ENCODE measurements around the gene TBC1D14.
A peak's percentile ranks its signal among the peaks of the same experiment; 100 is the strongest.

TBC1D14 gene

DNA sequence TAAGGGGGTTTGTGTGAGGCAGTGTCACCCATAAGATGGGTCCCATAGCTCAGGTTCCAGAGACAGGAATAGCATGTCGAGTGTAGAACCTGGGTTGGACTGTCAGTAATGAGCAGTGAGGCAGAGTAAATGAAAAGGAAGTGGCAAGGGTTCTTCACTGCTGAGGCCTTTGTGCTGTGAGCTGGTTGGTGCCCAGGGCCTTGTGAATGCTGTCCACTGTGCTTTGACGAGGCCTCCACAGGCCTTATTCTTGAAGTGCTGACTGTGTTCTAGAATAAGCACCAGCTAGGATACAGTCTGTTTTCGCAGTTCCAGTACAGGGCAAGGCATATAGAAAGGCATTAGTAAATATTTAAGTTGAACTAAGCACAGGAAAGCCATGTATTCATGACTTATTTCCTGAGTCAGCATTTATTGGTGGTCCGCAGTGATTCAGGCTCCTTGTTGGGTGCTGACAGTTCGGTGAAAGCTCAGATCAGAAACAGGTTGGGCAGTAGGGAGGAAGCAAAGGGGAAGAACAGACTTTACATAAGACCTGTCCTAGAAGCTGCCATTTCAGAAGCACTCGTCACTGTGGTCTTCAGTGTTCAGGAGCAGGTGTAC is 107.9 kb downstream of the TBC1D14 start:
- Mint-ChIP-seq H3K4me1 (ENCODE audit: low read depth) (peaks cover 10% of the 10 kb centered on the region), H3K4me3 (no peak overlapping the region), H3K36me3 (ENCODE audit: low read depth) (peaks cover 30% of the 10 kb centered on the region), H3K9me3 (no peaks in the 10 kb centered on the region), H3K27ac (no peak overlapping the region), H3K27me3 (ENCODE audit: low read depth) (no peaks in the 10 kb centered on the region)

GRCh38 chr4:7018281-7018680 is 108.7 kb downstream of the TBC1D14 start:
- no peaks in the 10 kb centered on the region for H3K9me3 Mint-ChIP-seq
- no peaks in the 10 kb centered on the region for H3K27me3 Mint-ChIP-seq (ENCODE audit: low read depth)
- H3K4me1 Mint-ChIP-seq (ENCODE audit: low read depth) = peaks cover 6% of the 10 kb centered on the region
- H3K36me3 Mint-ChIP-seq (ENCODE audit: low read depth) = peaks cover 27% of the 10 kb centered on the region
- H3K27ac Mint-ChIP-seq = no peak overlapping the region
- H3K4me3 Mint-ChIP-seq = no peak overlapping the region

GRCh38 chr4:7019367-7019766 is 109.7 kb downstream of the TBC1D14 start:
- H3K4me1 Mint-ChIP-seq (ENCODE audit: low read depth) = peaks cover 4% of the 10 kb centered on the region
- peaks cover 22% of the 10 kb centered on the region for H3K36me3 Mint-ChIP-seq (ENCODE audit: low read depth)
- no peaks in the 10 kb centered on the region for H3K27me3 Mint-ChIP-seq (ENCODE audit: low read depth)
- no peak overlapping the region for H3K27ac Mint-ChIP-seq
- H3K9me3 Mint-ChIP-seq = no peaks in the 10 kb centered on the region
- no peak overlapping the region for H3K4me3 Mint-ChIP-seq

GRCh38 chr4:7020290-7020689 is 110.7 kb downstream of the TBC1D14 start:
- no peak overlapping the region for H3K27ac Mint-ChIP-seq
- H3K4me3 Mint-ChIP-seq = no peak overlapping the region
- peaks cover 13% of the 10 kb centered on the region for H3K36me3 Mint-ChIP-seq (ENCODE audit: low read depth)

DNA sequence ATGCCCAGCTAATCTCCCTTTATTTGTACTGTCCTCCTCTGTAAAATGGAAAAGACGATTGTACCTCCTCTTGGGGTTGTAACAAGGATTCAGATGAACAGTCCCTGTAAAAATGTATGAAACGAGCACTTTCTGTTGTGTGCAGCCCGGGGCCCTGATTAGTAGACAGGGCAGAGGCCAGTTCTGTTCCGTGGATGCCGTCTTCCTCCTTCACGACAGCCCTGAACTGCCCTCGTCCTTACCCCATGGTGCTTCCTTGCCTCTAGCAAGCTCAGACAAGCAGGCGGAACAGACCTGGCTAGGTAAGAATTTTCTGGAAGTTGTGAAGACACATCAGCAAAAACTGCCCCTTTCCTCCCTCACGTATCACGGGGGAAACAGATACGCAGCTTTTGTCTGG is 111.2 kb downstream of the TBC1D14 start:
- H3K27me3 Mint-ChIP-seq (ENCODE audit: low read depth) = no peaks in the 10 kb centered on the region
- H3K4me3 Mint-ChIP-seq = no peak overlapping the region
- H3K9me3 Mint-ChIP-seq = no peaks in the 10 kb centered on the region
- H3K36me3 Mint-ChIP-seq (ENCODE audit: low read depth) = peaks cover 11% of the 10 kb centered on the region
- H3K27ac Mint-ChIP-seq = no peak overlapping the region
- H3K4me1 Mint-ChIP-seq (ENCODE audit: low read depth) = peaks cover 3% of the 10 kb centered on the region

More at GRCh38 chr4:7020290-7020689, 110.7 kb downstream of the TBC1D14 start:
- Mint-ChIP-seq H3K27me3 (ENCODE audit: low read depth) (no peaks in the 10 kb centered on the region), H3K9me3 (no peaks in the 10 kb centered on the region), H3K4me1 (ENCODE audit: low read depth) (peaks cover 3% of the 10 kb centered on the region)

DNA sequence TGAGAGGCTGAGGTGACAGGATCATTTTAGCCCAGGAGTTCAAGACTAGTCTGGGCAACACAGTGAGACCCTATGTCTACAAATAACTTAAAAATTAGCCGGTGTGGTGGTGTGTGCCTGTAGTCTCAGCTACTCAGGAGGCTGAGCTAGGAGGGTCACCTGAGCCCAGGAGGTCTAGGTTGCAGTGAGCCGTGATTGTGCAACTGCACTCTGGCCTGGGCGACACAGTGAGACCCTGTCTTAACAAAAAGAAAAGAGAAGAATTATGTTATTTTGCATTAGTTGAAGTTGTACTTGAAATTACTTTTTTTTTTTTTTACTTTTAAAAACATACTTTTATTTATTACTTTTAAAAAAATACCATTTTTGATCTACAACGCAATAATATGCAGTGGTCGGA is 111.7 kb downstream of the TBC1D14 start:
- no peak overlapping the region for H3K4me3 Mint-ChIP-seq
- no peaks in the 10 kb centered on the region for H3K27me3 Mint-ChIP-seq (ENCODE audit: low read depth)
- no peak overlapping the region for H3K27ac Mint-ChIP-seq
- no peaks in the 10 kb centered on the region for H3K9me3 Mint-ChIP-seq
- peaks cover 5% of the 10 kb centered on the region for H3K4me1 Mint-ChIP-seq (ENCODE audit: low read depth)
- peaks cover 13% of the 10 kb centered on the region for H3K36me3 Mint-ChIP-seq (ENCODE audit: low read depth)

DNA sequence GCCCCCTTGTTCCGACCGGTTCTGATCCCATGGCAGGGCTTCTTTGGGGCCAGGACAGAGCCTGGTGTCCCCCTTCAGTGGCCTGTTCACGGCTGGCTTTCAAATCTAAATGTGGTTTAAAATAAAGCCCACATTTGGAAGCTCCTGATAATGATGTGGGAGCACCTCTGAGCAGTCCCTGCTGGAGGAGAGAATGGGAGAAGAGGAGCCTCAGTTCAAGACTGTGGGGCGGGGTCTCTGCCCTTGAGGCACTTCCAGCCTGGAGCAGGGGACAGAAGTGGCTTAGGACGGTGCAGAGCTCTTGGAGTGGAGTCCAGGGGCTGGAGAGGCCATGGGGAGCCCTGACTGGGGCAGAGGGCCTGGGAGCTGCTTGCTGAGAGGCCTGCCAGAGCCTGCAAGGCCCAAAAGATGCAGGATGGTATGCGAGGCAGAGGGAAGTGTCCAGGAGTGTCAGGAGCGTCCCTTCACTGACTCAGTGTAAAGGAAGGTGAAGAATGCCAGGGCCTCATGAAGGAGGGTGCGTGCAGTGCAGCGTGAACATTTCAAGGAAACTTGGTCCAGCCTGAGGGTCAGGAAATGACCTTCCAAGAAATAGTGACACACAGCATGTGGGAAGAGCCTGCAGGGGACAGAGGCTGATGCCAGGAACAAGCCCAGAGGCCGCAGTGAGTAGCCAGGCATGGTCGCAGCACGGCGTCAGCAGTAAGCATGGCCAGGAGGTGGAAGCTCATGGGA is 112.5 kb downstream of the TBC1D14 start:
- H3K27ac Mint-ChIP-seq = no peak overlapping the region
- H3K27me3 Mint-ChIP-seq (ENCODE audit: low read depth) = no peaks in the 10 kb centered on the region
- H3K36me3 Mint-ChIP-seq (ENCODE audit: low read depth) = peaks cover 15% of the 10 kb centered on the region
- peaks cover 6% of the 10 kb centered on the region for H3K4me1 Mint-ChIP-seq (ENCODE audit: low read depth)
- H3K9me3 Mint-ChIP-seq = no peaks in the 10 kb centered on the region
- H3K4me3 Mint-ChIP-seq = no peak overlapping the region

- no peaks in the 10 kb centered on the region for H3K9me3 Mint-ChIP-seq
- no peak overlapping the region for H3K27ac Mint-ChIP-seq
- H3K27me3 Mint-ChIP-seq (ENCODE audit: low read depth) = no peaks in the 10 kb centered on the region
- H3K36me3 Mint-ChIP-seq (ENCODE audit: low read depth) = peaks cover 25% of the 10 kb centered on the region
- H3K4me3 Mint-ChIP-seq = no peak overlapping the region
- H3K4me1 Mint-ChIP-seq (ENCODE audit: low read depth) = peaks cover 11% of the 10 kb centered on the region
Observed at GRCh38 chr4:7023486-7023885, 113.9 kb downstream of the TBC1D14 start.

- Mint-ChIP-seq H3K4me3 (no peak overlapping the region), H3K27ac (no peak overlapping the region), H3K4me1 (ENCODE audit: low read depth) (peaks cover 13% of the 10 kb centered on the region), H3K9me3 (no peaks in the 10 kb centered on the region), H3K27me3 (ENCODE audit: low read depth) (no peaks in the 10 kb centered on the region), H3K36me3 (ENCODE audit: low read depth) (peaks cover 25% of the 10 kb centered on the region)
Observed at GRCh38 chr4:7023901-7024300, 114.3 kb downstream of the TBC1D14 start.

DNA sequence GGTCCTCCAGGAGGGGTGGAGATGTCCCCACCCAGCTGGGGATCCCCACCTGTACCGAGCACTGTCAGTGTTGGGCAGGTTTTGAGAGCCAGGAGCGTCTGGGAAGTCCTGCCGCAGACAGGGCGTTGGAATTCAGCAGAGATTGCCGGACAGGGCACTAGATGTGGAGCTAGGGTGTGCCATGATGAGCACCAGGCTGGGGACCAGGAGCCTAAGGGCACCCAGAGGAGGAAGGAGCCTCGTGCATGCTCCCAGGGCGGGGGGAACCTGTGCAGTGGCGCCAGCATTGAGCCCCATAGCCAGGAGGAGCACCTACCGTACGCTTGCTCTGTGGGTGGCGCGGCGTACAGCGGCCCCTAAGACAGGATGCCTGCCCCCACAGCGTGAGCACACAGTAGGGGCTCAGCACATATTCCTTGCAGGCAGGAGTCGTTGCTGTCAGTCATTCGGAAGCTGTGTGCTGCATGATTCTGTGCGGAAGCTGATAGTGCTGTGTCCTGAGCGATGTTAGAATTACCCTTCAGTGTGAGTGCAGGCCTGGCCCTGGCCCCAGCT is 114.8 kb downstream of the TBC1D14 start:
- no peaks in the 10 kb centered on the region for H3K9me3 Mint-ChIP-seq
- H3K27me3 Mint-ChIP-seq (ENCODE audit: low read depth) = no peaks in the 10 kb centered on the region
- H3K4me3 Mint-ChIP-seq = no peak overlapping the region
- H3K36me3 Mint-ChIP-seq (ENCODE audit: low read depth) = peaks cover 29% of the 10 kb centered on the region
- peaks cover 14% of the 10 kb centered on the region for H3K4me1 Mint-ChIP-seq (ENCODE audit: low read depth)
- H3K27ac Mint-ChIP-seq = no peak overlapping the region

GRCh38 chr4:7025040-7025602 is 115.5 kb downstream of the TBC1D14 start:
- Mint-ChIP-seq H3K36me3 (ENCODE audit: low read depth) (peaks cover 33% of the 10 kb centered on the region), H3K27me3 (ENCODE audit: low read depth) (no peaks in the 10 kb centered on the region), H3K4me3 (no peak overlapping the region), H3K4me1 (ENCODE audit: low read depth) (peaks cover 12% of the 10 kb centered on the region), H3K9me3 (no peaks in the 10 kb centered on the region), H3K27ac (no peak overlapping the region)

- H3K27ac Mint-ChIP-seq = no peak overlapping the region
- no peaks in the 10 kb centered on the region for H3K9me3 Mint-ChIP-seq
- peaks cover 39% of the 10 kb centered on the region for H3K36me3 Mint-ChIP-seq (ENCODE audit: low read depth)
- H3K4me1 Mint-ChIP-seq (ENCODE audit: low read depth) = peaks cover 12% of the 10 kb centered on the region
- no peak overlapping the region for H3K4me3 Mint-ChIP-seq
- no peaks in the 10 kb centered on the region for H3K27me3 Mint-ChIP-seq (ENCODE audit: low read depth)
Observed at GRCh38 chr4:7026107-7026506, 116.5 kb downstream of the TBC1D14 start.

DNA sequence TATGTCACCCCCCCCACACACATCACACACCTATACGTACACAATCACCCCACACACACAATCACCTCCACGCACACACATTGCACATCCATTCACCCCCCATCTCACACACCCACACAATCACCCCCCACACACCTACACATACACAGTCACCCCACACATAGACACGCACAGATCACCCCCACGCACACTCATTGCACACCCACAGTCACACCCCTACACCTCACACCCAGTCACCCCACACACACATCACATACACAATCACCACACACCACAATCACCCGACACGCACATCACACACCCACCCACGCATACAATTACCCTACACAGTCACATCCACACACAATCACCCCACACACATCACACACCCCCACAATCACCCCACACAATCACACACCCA is 117.7 kb downstream of the TBC1D14 start:
- Mint-ChIP-seq H3K9me3 (no peaks in the 10 kb centered on the region), H3K27me3 (ENCODE audit: low read depth) (no peaks in the 10 kb centered on the region), H3K4me3 (no peak overlapping the region), H3K36me3 (ENCODE audit: low read depth) (peaks cover 44% of the 10 kb centered on the region), H3K4me1 (ENCODE audit: low read depth) (peaks cover 12% of the 10 kb centered on the region), H3K27ac (peak overlapping the region; percentile 4)

DNA sequence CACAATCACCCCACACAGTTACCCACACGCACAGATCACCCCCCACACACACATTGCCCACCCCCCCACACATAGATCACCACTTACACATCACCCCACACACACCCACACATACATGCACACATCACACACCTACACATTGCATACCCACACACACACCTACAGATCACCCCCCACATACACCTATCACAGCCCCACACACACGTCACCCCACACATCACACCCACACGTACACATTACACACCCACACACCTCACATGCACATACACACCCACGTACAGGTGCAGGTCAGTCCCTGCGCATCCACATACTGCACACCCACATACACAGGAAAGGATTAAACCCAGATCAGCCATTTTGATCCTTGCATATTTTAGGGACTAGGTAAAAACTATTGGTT is 118.3 kb downstream of the TBC1D14 start:
- Mint-ChIP-seq H3K9me3 (no peaks in the 10 kb centered on the region), H3K4me1 (ENCODE audit: low read depth) (peaks cover 12% of the 10 kb centered on the region), H3K36me3 (ENCODE audit: low read depth) (peaks cover 47% of the 10 kb centered on the region), H3K4me3 (no peak overlapping the region), H3K27ac (peak overlapping the region; percentile 67), H3K27me3 (ENCODE audit: low read depth) (no peaks in the 10 kb centered on the region)

DNA sequence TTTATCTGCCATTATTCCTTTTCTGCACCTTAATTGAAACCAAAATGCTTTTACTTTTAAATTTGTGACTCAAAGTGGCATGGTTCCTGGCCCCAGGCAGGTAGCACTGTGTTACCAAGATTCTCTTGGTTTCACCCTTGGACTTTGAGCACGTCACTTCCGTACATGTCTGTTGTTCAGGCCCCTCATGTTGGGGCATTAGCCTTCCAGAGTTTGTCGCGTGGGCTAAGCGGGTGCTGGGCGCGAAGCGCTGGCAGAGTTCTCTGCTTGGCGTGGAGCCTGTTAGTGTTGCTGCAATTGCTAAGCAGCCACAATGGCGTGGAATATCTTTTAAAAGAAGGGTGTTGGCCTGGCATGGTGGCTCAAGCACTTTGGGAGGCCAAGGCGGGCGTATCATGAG is 119.6 kb downstream of the TBC1D14 start:
- Mint-ChIP-seq H3K27ac (no peak overlapping the region), H3K4me3 (no peak overlapping the region), H3K27me3 (ENCODE audit: low read depth) (no peaks in the 10 kb centered on the region), H3K4me1 (ENCODE audit: low read depth) (peaks cover 12% of the 10 kb centered on the region), H3K9me3 (no peaks in the 10 kb centered on the region), H3K36me3 (ENCODE audit: low read depth) (peaks cover 48% of the 10 kb centered on the region)
